H1 (cell line): ENCODE data around the gene C11orf98. TPM values are rescaled to one million over a fixed set of nuclear protein-coding genes. Genes with fewer than 3 reads are reported as not detected.

Source experiments
- CHD2 ChIP-seq: IDR thresholded peaks from 2 replicates; pipeline ENCODE4 v1.6.1; 2012; ENCODE audit warnings: low read length, improper control_type of control experiment
- E2F6 ChIP-seq: IDR thresholded peaks from 2 replicates; pipeline ENCODE4 v1.6.1; 2012; ENCODE audit warnings: inconsistent platforms
- EP300 ChIP-seq, 2 experiments: IDR thresholded peaks; 1 replicate in 1 of 2; 2 replicates in 1 of 2; pipeline ENCODE4 v1.6.1; 2011 to 2012; ENCODE audit warnings: low read depth in 2 of 2, low read length in 2 of 2, mild to moderate bottlenecking in 2 of 2, borderline replicate concordance in 1 of 2, inconsistent platforms in 1 of 2, moderate library complexity in 1 of 2
- KDM4A ChIP-seq: IDR thresholded peaks from one replicate; pipeline ENCODE4 v1.7.1; 2012; ENCODE audit warnings: low read depth, mild to moderate bottlenecking, moderate library complexity, low read length, inconsistent platforms; ENCODE audit not compliant: severe bottlenecking
- RBBP5 ChIP-seq: IDR thresholded peaks from 2 replicates; pipeline ENCODE4 v1.7.1; 2012; ENCODE audit warnings: low read depth, mild to moderate bottlenecking, inconsistent platforms, low read length, moderate library complexity, borderline replicate concordance
- SAP30 ChIP-seq: fragments of 300-600 bp; sonication (generic); IDR thresholded peaks from 2 replicates; pipeline ENCODE4 v1.7.1; 2012; ENCODE audit warnings: low read length, moderate library complexity, mild to moderate bottlenecking, inconsistent platforms; ENCODE audit not compliant: insufficient read depth, insufficient replicate concordance
- ZNF274 ChIP-seq: IDR thresholded peaks from 2 replicates; pipeline ENCODE4 v1.7.0; 2012; ENCODE audit warnings: low read length, borderline replicate concordance; ENCODE audit errors: extremely low read depth
- polyA plus RNA-seq, 7 experiments: library from polyadenylated mRNA; depleted of rRNA in 3 of 7; stranded (reverse) in 5 of 7; unstranded in 2 of 7; fragments of >200 nt in 5 of 7; fragments of 200-250 nt in 2 of 7; gene quantifications; 1 replicate in 5 of 7; 2 replicates in 1 of 7; 4 replicates in 1 of 7; pipeline versions ENCODE4 v1.2.1 to v1.2.3, GENCODE V29; 2011 to 2013; ENCODE audit warnings: missing spikeins in 2 of 7, mixed read lengths in 2 of 7
- total RNA-seq: library from RNA; stranded (reverse); fragmentation: NEBNext Ultra II Directional; extraction: Animal tissue kit (Norgen Biotek cat#: 25700); gene quantifications from 2 replicates; pipeline ENCODE4 v1.2.1, GENCODE V29; 2021
- TF ChIP-seq, protein P1 (sequence below): fragments of 300-600 bp; sonication (generic); IDR thresholded peaks from 2 replicates; pipeline ENCODE4 v1.7.1; 2012; ENCODE audit warnings: low read length, moderate library complexity, mild to moderate bottlenecking, inconsistent platforms; ENCODE audit not compliant: insufficient replicate concordance
- TF ChIP-seq, protein P2 (sequence below): IDR thresholded peaks from 2 replicates; pipeline ENCODE4 v1.6.1; 2012; ENCODE audit warnings: inconsistent platforms

Gene C11orf98
- total and polyA plus RNA-seq, 2 of the 8 experiments (the other 6 are each of a cell fraction or from before 2014, with no cell fraction given): 68.0 to 171 TPM

DNA sequence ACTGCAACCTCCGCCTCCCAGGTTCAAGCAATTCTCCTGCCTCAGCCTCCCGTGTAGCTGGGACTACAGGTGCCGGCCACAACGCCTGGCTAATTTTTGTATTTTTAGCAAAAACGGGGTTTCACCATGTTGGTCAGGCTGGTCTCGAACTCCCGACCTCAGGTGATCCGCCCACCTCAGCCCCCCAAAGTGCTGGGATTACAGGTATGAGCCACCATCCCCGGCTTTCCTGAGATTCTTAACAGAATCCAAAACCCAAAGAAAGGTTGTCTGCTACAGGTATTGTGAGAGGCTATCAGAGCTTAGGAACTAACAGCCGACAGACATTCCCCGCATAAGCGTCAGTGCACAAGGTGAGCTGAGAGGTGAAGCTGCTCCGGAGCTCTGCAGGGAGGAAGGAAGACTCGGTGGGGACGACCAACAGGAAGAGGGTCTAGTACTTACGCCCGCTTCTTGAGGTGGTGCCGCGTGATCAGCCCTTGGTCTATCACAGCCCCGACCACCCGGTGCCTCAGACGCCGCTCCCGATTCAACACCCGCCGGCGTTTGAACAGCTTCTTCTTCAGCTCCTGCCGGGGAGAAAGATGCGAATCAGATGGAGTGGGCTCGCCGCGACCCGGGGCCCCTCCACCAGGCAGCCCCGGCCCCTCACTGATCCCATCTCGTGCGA lies 470 bp downstream of the C11orf98 start (continued):
- TF ChIP-seq, protein P1, sequence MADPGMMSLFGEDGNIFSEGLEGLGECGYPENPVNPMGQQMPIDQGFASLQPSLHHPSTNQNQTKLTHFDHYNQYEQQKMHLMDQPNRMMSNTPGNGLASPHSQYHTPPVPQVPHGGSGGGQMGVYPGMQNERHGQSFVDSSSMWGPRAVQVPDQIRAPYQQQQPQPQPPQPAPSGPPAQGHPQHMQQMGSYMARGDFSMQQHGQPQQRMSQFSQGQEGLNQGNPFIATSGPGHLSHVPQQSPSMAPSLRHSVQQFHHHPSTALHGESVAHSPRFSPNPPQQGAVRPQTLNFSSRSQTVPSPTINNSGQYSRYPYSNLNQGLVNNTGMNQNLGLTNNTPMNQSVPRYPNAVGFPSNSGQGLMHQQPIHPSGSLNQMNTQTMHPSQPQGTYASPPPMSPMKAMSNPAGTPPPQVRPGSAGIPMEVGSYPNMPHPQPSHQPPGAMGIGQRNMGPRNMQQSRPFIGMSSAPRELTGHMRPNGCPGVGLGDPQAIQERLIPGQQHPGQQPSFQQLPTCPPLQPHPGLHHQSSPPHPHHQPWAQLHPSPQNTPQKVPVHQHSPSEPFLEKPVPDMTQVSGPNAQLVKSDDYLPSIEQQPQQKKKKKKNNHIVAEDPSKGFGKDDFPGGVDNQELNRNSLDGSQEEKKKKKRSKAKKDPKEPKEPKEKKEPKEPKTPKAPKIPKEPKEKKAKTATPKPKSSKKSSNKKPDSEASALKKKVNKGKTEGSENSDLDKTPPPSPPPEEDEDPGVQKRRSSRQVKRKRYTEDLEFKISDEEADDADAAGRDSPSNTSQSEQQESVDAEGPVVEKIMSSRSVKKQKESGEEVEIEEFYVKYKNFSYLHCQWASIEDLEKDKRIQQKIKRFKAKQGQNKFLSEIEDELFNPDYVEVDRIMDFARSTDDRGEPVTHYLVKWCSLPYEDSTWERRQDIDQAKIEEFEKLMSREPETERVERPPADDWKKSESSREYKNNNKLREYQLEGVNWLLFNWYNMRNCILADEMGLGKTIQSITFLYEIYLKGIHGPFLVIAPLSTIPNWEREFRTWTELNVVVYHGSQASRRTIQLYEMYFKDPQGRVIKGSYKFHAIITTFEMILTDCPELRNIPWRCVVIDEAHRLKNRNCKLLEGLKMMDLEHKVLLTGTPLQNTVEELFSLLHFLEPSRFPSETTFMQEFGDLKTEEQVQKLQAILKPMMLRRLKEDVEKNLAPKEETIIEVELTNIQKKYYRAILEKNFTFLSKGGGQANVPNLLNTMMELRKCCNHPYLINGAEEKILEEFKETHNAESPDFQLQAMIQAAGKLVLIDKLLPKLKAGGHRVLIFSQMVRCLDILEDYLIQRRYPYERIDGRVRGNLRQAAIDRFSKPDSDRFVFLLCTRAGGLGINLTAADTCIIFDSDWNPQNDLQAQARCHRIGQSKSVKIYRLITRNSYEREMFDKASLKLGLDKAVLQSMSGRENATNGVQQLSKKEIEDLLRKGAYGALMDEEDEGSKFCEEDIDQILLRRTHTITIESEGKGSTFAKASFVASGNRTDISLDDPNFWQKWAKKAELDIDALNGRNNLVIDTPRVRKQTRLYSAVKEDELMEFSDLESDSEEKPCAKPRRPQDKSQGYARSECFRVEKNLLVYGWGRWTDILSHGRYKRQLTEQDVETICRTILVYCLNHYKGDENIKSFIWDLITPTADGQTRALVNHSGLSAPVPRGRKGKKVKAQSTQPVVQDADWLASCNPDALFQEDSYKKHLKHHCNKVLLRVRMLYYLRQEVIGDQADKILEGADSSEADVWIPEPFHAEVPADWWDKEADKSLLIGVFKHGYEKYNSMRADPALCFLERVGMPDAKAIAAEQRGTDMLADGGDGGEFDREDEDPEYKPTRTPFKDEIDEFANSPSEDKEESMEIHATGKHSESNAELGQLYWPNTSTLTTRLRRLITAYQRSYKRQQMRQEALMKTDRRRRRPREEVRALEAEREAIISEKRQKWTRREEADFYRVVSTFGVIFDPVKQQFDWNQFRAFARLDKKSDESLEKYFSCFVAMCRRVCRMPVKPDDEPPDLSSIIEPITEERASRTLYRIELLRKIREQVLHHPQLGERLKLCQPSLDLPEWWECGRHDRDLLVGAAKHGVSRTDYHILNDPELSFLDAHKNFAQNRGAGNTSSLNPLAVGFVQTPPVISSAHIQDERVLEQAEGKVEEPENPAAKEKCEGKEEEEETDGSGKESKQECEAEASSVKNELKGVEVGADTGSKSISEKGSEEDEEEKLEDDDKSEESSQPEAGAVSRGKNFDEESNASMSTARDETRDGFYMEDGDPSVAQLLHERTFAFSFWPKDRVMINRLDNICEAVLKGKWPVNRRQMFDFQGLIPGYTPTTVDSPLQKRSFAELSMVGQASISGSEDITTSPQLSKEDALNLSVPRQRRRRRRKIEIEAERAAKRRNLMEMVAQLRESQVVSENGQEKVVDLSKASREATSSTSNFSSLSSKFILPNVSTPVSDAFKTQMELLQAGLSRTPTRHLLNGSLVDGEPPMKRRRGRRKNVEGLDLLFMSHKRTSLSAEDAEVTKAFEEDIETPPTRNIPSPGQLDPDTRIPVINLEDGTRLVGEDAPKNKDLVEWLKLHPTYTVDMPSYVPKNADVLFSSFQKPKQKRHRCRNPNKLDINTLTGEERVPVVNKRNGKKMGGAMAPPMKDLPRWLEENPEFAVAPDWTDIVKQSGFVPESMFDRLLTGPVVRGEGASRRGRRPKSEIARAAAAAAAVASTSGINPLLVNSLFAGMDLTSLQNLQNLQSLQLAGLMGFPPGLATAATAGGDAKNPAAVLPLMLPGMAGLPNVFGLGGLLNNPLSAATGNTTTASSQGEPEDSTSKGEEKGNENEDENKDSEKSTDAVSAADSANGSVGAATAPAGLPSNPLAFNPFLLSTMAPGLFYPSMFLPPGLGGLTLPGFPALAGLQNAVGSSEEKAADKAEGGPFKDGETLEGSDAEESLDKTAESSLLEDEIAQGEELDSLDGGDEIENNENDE: no peak
- no peak for TF ChIP-seq ZNF274
- no peak for TF ChIP-seq CHD2
- peak; percentile 43 for TF ChIP-seq KDM4A
- no peak for TF ChIP-seq SAP30
- TF ChIP-seq E2F6: no peak
- no peak for TF ChIP-seq RBBP5
- TF ChIP-seq EP300 (IDR thresholded peaks at IDR 0.05; ENCODE audit: borderline replicate concordance in 1 of 2, low read depth in 2 of 2, low read length in 2 of 2): no peak
- TF ChIP-seq, protein P2, sequence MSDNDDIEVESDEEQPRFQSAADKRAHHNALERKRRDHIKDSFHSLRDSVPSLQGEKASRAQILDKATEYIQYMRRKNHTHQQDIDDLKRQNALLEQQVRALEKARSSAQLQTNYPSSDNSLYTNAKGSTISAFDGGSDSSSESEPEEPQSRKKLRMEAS: peak; percentile 16; the same call in 1 of the 2 replicates
